Measurements from ENCODE around the gene BTBD19.

- TF ChIP-seq MAZ (IDR thresholded peaks at IDR 0.05; ENCODE audit: borderline replicate concordance, low read depth, low read length) = no peak
- TF ChIP-seq FOS (IDR thresholded peaks at IDR 0.05; ENCODE audit: low read depth, low read length) = no peak
- TF ChIP-seq CTCF (conservative IDR thresholded peaks at IDR 0.05; ENCODE audit: low read depth, low read length) = no peak
- TF ChIP-seq USF2 (IDR thresholded peaks at IDR 0.05; ENCODE audit: low read depth, low read length) = no peak
- TF ChIP-seq RAD21 (IDR thresholded peaks at IDR 0.05; ENCODE audit: low read length) = no peak
Measured at GRCh38 chr1:44778705-44779576, 29.4 kb upstream of the BTBD19 start.

Data from IMR-90 (cell line).